Sigmoid colon (tissue), 7 donors: ENCODE data around the gene SLC4A1AP. TPM values are rescaled to one million over a fixed set of nuclear protein-coding genes. Genes with fewer than 3 reads are reported as not detected.

Source experiments
- DNase-seq: peaks from one replicate; pipeline ENCODE4 v3.0.0-alpha.2; 2019
- H3K27ac ChIP-seq, 4 donors: fragments of 200-600 bp; sonication (generic); one replicate each; pipeline ENCODE4 v1.5.1; 2016 to 2019; ENCODE audit warnings: mild to moderate bottlenecking in 1 of 4
- H3K27me3 ChIP-seq, 3 donors: fragments of 200-600 bp; sonication (generic); one replicate each; pipeline ENCODE4 v1.5.1; 2019; ENCODE audit warnings: mild to moderate bottlenecking in 1 of 3
- H3K36me3 ChIP-seq, 4 donors: fragments of 200-600 bp; sonication (generic); one replicate each; pipeline ENCODE4 v1.5.1; 2016 to 2019
- H3K4me1 ChIP-seq, 4 donors: fragments of 200-600 bp; sonication (generic); one replicate each; pipeline ENCODE4 v1.5.1; 2017 to 2019
- H3K4me3 ChIP-seq, 4 donors: fragments of 200-600 bp; sonication (generic); one replicate each; pipeline ENCODE4 v1.5.1; 2017 to 2019; ENCODE audit warnings: mild to moderate bottlenecking in 2 of 4, moderate library complexity in 1 of 4
- H3K9me3 ChIP-seq, 4 donors: fragments of 200-600 bp in 3 of 4; sonication (generic) in 3 of 4; one replicate each; pipeline versions ENCODE4 v1.5.1 to v1.6.1; 2013 to 2019
- CTCF ChIP-seq, 4 experiments: fragments of 450-650 bp in 3 of 4; fragments of 200-600 bp in 1 of 4; IDR thresholded peaks; one replicate each; pipeline ENCODE4 v1.5.1; 2016 to 2019; ENCODE audit warnings: antibody characterized with exemption in 4 of 4, mild to moderate bottlenecking in 3 of 4, moderate library complexity in 2 of 4
- EP300 ChIP-seq, 4 donors: sonication (generic); formaldehyde crosslinking; IDR thresholded peaks; one replicate each; pipeline ENCODE4 v1.6.1; 2017; ENCODE audit warnings: antibody characterized with exemption in 4 of 4
- POLR2A ChIP-seq, 2 donors: fragments of 450-650 bp; IDR thresholded peaks; one replicate each; pipeline ENCODE4 v1.6.1; 2016; ENCODE audit warnings: antibody characterized with exemption in 2 of 2, mild to moderate bottlenecking in 2 of 2, moderate library complexity in 2 of 2
- POLR2AphosphoS5 ChIP-seq, 4 donors: sonication (generic); formaldehyde crosslinking; IDR thresholded peaks; one replicate each; pipeline ENCODE4 v1.6.1; 2017; ENCODE audit warnings: antibody characterized with exemption in 4 of 4
- WGBS, 2 donors: extraction: QIAGEN DNeasy Blood & Tissue Kit; methylation state at CpG; one replicate each; pipeline ENCODE4 v1.1.7; 2013; 5-methylcytosine and 5-hydroxymethylcytosine counted together
- intact Hi-C: fragments of 100-400 bp; cut with DNase I; formaldehyde crosslinking; loops from one replicate; pipeline ENCODE4 v1.15.1; 2023
- polyA plus RNA-seq, 3 donors: library from polyadenylated mRNA; stranded (reverse); fragments of 200-250 nt; gene quantifications; one replicate each; pipeline ENCODE4 v1.2.3, GENCODE V29; 2013
- total RNA-seq, 4 donors: library from RNA; depleted of rRNA; stranded (reverse); fragments of >200 nt; gene quantifications; one replicate each; pipeline ENCODE4 v1.1.0, GENCODE V29; 2016
- donor health status: healthy with polysubstance abuse.
- donor health status: Bipolar disorder and iron deficiency.
- donor health status: healthy.

SLC4A1AP gene
- total and polyA plus RNA-seq, 7 donors, result 10.2 to 21.4 (median 16.0) TPM

- peaks cover 10 to 100% (median 44%) of the 10 kb centered on the region in 4 donors for H3K36me3 ChIP-seq
- intact Hi-C loops, result no loop called here
- H3K4me3 ChIP-seq, result no peak overlapping the region
- no peaks in the 10 kb centered on the region for H3K9me3 ChIP-seq
- no peaks in the 10 kb centered on the region for H3K27me3 ChIP-seq
- 81 to 93% methylated on average over 4 of the region's 4 CpGs for WGBS, 2 donors
- no peak overlapping the region for H3K27ac ChIP-seq
- TF ChIP-seq POLR2A (IDR thresholded peaks at IDR 0.05) (no peak), POLR2AphosphoS5 (IDR thresholded peaks at IDR 0.05) (no peak), EP300 (IDR thresholded peaks at IDR 0.05) (no peak)
- no peaks in the 10 kb centered on the region for H3K4me1 ChIP-seq
- no peak for DNase-seq
Observed at GRCh38 chr2:27647737-27648136, 16.0 kb upstream of the SLC4A1AP start.

GRCh38 chr2:27651056-27651455 lies 12.6 kb upstream of the SLC4A1AP start:
- Histone ChIP-seq H3K27ac (no peak overlapping the region), H3K27me3 (no peaks in the 10 kb centered on the region), H3K9me3 (no peaks in the 10 kb centered on the region), H3K4me1 (no peaks in the 10 kb centered on the region), H3K4me3 (no peak overlapping the region), H3K36me3 (peaks cover 29 to 100% (median 58%) of the 10 kb centered on the region in 4 donors)
- no peak for DNase-seq
- intact Hi-C loops, result no loop called here
- TF ChIP-seq EP300 (IDR thresholded peaks at IDR 0.05) (no peak), CTCF (IDR thresholded peaks at IDR 0.05) (no peak), POLR2A (IDR thresholded peaks at IDR 0.05) (no peak), POLR2AphosphoS5 (IDR thresholded peaks at IDR 0.05) (no peak)
- 77 to 87% methylated on average over 4 of the region's 4 CpGs for WGBS, 2 donors

- Histone ChIP-seq H3K36me3 (peaks cover 37 to 100% (median 62%) of the 10 kb centered on the region in 4 donors), H3K27ac (no peak overlapping the region), H3K4me1 (no peaks in the 10 kb centered on the region), H3K27me3 (no peaks in the 10 kb centered on the region), H3K9me3 (no peaks in the 10 kb centered on the region), H3K4me3 (no peak overlapping the region)
- no peak for DNase-seq
- intact Hi-C loops, result no loop called here
- TF ChIP-seq EP300 (IDR thresholded peaks at IDR 0.05) (no peak), POLR2A (IDR thresholded peaks at IDR 0.05) (no peak)
Observed at GRCh38 chr2:27652341-27652740, 11.3 kb upstream of the SLC4A1AP start.

- WGBS, 2 donors, result 96% methylated on average over 1 of the region's 1 CpG
- H3K4me3 ChIP-seq, result no peak overlapping the region
- no peak overlapping the region for H3K27ac ChIP-seq
- peaks cover 36 to 100% (median 60%) of the 10 kb centered on the region in 4 donors for H3K36me3 ChIP-seq
- intact Hi-C loops, result no loop called here
- H3K9me3 ChIP-seq, result no peaks in the 10 kb centered on the region
- H3K4me1 ChIP-seq, result no peaks in the 10 kb centered on the region
- no peaks in the 10 kb centered on the region for H3K27me3 ChIP-seq
- DNase-seq, result no peak
- TF ChIP-seq CTCF (IDR thresholded peaks at IDR 0.05), result no peak
- TF ChIP-seq POLR2AphosphoS5 (IDR thresholded peaks at IDR 0.05), result no peak
- no peak for TF ChIP-seq EP300 (IDR thresholded peaks at IDR 0.05)
- no peak for TF ChIP-seq POLR2A (IDR thresholded peaks at IDR 0.05)
Observed at GRCh38 chr2:27652790-27653189, 10.9 kb upstream of the SLC4A1AP start.

GRCh38 chr2:27653397-27653796 lies 10.3 kb upstream of the SLC4A1AP start:
- intact Hi-C loops, result no loop called here
- TF ChIP-seq CTCF (IDR thresholded peaks at IDR 0.05), result no peak
- no peak for TF ChIP-seq POLR2AphosphoS5 (IDR thresholded peaks at IDR 0.05)
- TF ChIP-seq POLR2A (IDR thresholded peaks at IDR 0.05), result no peak
- no peak for TF ChIP-seq EP300 (IDR thresholded peaks at IDR 0.05)
- H3K27me3 ChIP-seq, result no peaks in the 10 kb centered on the region
- 91 to 92% methylated on average over 2 of the region's 2 CpGs for WGBS, 2 donors
- no peak for DNase-seq
- peaks cover 33 to 99% (median 56%) of the 10 kb centered on the region in 4 donors for H3K36me3 ChIP-seq
- no peak overlapping the region for H3K27ac ChIP-seq
- H3K9me3 ChIP-seq, result no peaks in the 10 kb centered on the region
- H3K4me1 ChIP-seq, result no peaks in the 10 kb centered on the region
- no peak overlapping the region for H3K4me3 ChIP-seq
